Measurements from ENCODE around the gene RPL36AL.

The RPL36AL gene

DNA sequence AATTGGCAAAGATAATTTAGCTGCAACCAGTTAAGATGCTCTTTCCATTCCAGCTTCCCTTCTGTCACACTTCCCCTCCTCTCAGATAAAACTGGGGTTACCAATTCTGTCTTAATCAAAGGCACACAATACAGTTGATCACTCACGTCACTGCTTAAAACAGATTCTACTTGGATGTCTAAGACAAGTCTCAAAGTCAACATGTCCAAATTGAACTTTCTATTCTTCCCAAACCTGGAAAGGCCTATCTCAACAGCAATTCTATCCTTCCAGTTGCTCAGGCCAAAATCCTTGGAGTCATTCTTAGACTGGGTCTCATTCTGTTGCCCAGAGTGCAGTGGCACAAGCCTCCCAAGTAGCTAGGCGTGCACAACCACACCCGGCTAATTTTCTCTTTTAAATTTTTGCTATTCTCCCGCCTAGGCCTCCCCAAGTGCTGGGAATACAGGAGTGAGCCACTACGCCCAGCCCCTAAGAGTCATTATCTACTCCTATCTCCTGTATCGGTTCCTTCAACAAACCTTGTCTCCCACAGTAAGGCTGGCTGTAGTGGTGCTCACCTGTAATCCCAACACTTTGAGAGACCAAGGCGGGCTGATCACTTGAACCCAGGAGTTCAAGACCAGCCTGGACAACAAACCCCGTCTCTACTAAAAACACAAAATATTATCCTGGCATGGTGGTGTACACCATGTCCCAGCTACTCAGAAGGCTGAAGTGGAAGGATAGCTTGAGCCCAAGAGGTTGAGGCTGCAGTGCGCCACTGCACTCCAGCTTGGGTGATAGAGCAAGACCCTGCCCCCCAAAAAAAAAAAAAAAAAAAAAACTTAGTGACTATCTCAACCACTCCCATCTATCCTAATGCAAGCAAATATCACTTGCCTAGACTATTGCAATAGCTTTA, 39.0 kb downstream of the RPL36AL start:
- no peak for DNase-seq (ENCODE audit: low spot score)

DNA sequence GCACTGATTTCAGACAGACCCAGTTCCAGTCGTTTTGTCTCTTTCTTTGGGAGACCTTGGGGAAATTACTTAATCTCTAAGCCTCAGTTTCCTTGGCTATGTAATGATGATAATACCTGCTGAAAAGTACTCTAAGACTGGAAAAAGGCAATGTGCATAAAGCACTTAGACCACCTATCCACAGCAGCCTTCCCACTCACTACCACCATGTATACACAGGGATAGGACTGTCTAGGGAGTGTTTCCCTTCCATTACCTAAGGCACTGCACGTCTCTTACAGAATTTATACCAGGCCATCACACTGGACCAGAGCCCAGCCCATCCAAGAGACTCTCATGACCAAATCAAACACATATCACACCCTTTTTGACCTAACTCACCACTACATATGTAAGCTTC, 40.6 kb downstream of the RPL36AL start:
- no peak for DNase-seq (ENCODE audit: low spot score)

DNA sequence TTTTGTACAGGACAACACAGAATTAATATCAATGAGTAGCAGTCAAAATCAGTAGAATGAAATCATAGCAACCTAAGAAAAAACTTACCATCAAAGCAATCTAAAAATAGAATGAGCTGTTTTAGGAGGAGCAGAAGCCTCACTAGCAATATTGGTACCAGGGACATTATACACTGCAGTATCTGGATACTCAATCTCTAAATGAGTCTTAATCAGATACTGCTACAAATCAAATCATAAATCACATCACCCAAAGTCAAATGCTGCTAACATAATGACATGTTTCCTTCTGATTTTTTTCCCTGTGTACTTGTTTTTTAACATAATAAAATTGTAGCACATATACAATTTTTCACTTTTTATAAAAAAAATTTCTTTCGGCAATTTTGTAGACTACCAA, 42.3 kb downstream of the RPL36AL start:
- no peak for DNase-seq (ENCODE audit: low spot score)

DNA sequence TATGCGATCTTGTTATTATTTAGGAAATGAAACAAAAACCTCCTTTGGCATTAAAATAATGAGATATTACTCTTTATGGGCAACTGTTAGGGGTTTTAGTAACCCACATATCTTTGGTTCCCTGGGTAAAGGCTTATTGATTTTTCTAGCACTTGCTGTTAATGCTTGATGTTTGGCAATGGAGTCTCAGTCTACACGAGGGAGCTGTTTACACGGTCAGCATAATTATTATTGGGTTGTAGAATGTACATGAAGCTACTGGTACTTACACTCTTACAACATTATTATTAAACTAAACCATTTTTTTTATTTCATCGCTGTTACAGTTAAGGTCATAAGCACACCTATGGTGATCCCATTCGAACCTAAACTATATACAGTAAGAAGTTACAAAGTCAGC, 46.4 kb downstream of the RPL36AL start:
- DNase-seq (ENCODE audit: low spot score) = no peak

DNA sequence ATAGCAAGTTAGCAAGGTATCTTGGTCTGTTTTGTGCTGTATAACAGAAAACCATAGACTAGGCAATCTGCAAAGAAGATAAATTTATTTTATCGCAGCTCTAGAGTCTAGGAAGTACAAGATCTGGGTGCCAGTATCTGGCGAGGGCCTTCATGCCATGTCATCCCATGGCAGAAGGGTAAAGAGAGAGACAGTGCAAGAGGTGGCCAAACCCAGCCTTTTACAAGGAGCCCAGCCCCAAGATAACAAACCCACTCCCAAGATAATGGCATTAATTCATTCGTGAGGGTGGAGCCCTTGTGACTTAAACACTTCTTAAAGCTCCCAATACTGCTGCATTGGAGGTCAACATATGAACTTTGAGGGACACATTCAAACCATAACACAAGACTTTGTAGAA, 51.1 kb downstream of the RPL36AL start:
- no peak for DNase-seq (ENCODE audit: low spot score)

Measured in NAMALWA (cell line).